Measurements from ENCODE around the gene SAP25.

The SAP25 gene

GRCh38 chr7:100573691-100574361, at the start of gene SAP25:
Gene SAP25 (minus strand): TSS chr7:100573900. CDS start chr7:100573742, 158 bp downstream.
- no peak for DNase-seq

GRCh38 chr7:100621554-100621953, 47.9 kb upstream of the SAP25 start:
- no peak for DNase-seq

DNA sequence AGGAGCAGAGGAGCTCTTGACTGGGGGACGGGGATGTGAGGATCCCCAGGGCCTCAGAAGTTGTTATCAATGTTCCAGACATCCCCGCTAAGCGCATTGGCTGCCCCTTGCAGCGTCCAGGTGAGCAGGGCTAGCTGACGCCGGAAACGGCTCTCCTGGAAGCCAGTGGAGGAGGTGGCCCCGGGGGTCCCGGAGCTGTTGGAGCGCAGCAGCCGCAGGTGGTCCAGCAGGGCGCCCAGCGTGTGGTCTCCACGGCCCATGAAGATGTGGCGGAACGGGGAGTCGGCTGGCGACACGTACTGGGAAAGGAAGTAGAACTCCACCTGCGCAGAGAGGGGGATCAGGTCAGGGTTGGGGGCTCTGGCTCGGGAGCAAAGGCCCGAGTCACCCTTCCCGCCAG, 47.1 kb upstream of the SAP25 start:
- no peak for DNase-seq

DNA sequence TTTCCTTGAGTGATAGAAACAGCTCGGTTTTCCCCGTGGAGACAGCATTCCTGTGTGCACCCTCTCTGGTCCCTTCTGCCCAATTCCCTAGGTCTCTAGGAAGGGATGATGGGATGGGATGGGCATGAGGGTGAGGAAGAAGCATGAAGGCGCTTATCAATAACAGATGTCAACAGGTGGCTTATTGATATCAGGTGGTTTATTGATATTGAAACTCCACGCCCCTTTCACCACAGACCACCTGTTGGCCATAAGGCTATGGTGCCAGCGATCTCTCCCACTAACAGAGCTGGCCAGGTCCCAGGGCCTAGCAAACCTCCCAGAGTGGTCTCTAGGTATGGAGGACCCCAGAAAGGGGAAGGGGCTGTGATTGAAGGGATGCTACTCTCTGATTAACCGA, 46.5 kb upstream of the SAP25 start:
- no peak for DNase-seq

DNA sequence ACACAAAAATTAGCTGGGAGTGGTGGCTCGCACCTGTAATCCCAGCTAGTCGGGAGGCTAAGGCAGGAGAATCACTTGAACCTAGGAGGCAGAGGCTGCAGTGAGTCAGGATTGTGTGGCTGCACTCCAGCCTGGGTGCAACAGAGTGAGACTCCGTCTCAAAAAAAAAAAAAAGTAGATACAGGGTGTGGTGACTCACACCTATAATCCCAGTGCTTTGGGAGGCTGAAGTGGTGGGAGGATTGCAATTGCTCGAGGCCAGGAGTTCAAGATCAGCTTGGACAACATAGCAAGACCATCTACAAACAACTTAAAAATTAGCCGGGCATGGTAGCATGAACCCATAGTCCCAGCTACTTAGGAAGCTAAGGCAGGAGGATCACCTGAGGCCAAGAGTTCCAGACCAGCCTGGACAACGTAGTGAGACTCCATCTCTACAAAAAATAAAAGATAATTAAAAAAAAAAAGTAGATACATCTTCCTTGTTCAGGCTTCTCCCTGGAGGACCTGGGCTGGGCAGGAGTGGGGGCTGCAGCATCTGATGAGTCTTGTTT, 40.7 kb upstream of the SAP25 start:
- no peak for DNase-seq

DNA sequence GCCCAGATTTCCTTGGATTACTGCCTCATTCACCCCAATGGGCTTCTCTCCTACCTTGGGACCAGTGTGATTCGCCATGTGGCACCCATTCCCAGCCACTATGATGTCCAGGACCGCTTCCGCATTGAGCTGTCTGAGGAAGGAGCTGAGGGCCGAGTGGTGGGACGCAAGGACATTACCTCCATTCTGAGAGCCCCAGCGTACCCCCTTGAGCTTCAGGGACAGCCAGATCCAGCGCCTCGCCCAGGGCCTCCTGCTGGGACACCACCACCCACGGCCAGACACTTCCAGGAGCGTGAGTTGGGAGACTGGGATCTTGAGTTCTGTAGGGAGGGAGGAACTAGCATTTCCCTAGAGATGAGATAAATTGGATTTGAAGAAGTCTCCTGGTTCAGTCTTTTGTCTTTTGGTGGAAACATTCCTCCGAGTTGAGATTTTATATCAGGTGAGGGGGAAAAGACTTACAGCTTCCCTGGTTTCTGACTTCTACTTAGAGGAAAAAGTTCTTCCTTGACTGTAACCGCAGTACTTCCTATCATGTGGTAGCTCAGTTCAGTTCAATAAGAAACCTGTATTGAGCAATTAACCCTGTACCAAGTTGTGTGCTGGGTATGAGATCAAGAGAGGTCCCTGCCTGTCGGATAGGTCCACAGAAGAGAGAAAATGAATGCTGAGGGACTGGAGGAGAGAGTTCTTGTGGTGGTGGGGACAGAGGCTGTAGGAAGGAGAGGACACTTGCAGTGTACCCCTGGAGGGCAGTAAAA, 39.9 kb upstream of the SAP25 start:
- no peak for DNase-seq

GRCh38 chr7:100612730-100613390, 39.2 kb upstream of the SAP25 start:
- DNase-seq = no peak

DNA sequence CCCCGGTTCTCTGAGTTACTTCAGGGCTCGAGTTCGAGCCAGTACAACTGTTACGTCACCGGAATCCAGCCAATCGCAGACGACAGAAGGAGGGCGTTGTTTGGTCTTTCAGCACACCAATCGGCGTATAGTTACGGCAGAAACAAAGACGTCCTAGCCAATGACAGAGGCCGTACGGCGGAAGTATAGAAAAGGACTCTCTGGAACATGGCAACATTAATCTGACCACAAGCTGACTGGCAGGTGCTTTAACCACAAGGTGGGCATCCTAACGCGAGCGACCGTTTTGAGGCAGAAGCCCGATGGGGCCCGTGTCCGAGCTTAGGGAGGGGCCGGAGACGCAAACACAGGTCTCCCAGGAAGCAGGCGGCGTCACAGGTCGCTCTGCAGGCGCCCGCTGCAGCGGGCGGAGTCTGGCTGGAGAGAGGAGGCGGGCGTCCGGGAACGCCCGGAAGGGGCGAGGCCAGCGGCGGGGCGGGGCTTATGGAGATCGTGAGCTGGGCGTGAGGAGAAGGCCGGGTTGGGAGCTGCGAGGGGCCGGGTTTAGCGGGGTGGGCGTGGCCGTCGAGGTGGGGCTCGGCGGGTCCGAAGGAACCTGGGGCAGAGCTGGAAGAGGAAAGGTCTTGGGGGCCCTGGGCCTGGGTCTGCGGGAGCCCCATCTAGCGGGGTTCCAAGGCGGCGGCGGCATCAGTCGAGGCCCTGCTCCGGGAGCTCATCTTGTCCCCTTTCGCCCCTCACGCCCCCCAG, 38.5 kb upstream of the SAP25 start, which contains the start of gene MOSPD3:
TSS of gene MOSPD3 (plus strand) at position 558 of the 747 bp plus-strand sequence. CDS start 252 bp downstream, outside the sequence.
- DNase-seq = peak; percentile 80

- no peak for DNase-seq
These were observed 36.3 kb upstream of the SAP25 start for GRCh38 chr7:100609958-100610357.

DNA sequence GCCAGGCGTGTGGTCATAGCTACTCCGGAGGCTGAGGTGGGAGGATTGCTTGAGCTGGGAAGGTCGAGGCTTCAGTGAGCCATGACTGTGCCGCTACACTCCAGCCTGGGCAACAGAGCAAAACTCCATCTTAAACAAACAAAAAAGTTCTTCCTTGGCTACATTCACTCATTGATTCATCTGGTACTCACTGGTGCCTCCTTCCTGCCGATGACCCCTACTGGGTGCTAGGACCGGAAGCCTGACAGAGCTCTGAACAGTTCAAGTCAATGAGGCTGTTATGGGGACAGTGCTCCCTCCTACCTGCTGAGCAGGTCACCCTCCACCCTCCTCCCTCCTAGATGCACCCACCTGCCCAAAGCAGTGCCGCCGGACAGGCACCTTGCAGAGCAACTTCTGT, 33.4 kb upstream of the SAP25 start:
- DNase-seq = no peak

DNA sequence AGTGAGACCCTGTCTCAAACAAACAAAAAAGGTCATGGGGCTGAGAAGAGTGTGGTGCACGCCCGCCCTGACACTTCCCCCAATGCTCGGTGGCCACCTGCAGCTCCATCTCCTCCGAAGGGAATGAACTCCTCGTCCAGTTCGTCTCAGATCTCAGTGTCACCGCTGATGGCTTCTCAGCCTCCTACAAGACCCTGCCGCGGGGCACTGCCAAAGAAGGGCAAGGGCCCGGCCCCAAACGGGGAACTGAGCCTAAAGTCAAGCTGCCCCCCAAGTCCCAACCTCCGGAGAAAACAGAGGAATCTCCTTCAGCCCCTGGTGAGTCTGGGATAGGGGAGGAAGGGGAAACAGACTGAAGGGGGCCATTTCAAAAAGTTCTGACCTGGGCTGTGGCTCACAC, 32.6 kb upstream of the SAP25 start:
- DNase-seq = no peak

- no peak for DNase-seq
These were observed 31.5 kb upstream of the SAP25 start for GRCh38 chr7:100604976-100605911.

DNA sequence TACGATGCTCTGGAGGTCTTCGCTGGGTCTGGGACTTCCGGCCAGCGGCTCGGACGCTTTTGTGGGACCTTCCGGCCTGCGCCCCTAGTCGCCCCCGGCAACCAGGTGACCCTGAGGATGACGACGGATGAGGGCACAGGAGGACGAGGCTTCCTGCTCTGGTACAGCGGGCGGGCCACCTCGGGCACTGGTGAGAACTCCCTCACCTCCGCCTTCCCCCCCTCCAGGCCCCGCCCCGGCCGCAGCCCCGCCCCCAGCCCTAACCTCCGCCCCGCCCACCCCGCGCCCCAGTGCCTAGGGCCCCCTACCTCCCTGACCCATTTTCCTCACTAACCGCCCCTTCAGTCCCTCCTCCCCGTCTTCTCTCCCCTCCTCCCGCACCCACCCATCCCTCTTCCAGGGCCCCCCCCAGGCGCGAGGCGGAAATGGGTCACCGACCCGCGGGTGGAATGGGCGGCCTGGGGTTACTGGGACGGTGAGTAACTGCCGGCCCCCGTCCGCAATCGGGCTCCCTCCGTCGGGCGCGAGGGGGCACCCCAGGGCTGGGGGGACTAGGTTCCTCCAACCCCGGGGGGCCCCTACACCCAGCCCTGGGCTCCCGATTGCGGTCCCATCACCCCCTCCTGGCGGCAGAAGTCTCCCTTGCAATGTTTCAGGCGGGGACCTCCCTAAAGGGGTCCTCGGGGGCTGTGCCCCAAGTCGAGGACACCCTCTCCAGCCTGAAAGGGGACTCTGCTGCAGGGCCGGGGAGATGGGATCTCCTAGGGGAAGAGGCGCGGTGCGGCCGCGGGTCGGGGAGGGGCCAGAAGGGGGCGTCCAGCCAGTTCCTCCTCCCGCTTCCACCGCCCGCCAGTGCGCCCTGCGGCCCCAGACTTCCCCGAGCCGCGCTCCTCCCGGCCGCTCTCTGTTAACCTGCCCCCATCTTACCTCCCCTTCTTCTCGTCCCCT, 30.6 kb upstream of the SAP25 start:
- DNase-seq = no peak

DNA sequence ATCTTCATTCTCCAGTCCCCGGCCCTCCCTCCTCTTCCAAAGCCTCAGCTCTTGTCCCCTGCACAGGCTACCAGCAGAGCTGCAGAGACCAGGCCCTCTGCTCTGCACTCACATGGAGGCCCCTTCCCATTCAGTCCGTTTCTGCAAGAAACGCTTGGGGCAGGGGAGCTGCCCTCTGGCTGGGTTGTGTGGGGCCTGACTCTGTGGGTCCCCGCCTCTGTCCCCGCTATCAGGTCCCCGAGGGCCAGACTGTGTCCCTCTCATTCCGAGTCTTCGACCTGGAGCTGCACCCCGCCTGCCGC, 30.0 kb upstream of the SAP25 start:
- no peak for DNase-seq

DNA sequence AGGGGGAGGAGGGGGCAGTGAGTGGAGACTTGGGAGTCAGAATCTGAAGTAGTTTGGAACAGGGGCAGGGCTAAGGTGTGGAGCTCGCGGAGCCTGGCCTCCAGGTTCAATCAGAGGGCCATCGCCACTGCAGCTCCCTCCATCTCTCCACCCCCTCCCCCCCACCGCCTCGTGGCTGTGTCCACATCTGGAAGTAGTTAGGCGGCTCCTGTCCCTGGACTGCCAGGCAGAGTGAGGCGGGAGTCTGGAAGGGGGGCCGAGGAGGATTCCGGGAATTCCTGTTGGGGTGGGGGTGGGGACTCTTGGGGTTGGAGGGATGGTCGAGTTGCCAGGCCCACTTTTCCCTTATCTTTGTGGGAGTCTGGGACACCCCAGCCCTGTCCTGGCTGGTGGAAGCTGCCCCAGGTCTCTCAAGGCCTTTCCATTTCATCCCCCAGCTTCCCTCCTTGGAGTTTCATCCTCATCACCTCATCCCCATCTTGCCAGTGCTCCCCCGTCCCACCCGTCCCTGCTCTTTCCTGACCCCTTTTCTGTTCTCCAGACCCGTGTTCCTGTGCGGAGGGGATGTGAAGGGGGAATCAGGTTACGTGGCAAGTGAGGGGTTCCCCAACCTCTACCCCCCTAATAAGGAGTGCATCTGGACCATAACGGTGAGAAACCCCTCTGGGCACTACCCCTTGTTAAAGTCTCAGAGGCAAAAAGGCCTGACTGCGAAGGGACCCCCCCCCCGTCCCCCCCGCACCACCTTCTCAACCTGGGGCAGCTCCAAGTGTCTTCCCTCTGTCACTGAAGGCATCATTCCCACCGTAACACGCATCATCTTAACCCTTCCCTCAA, 29.4 kb upstream of the SAP25 start:
- no peak for DNase-seq

DNA sequence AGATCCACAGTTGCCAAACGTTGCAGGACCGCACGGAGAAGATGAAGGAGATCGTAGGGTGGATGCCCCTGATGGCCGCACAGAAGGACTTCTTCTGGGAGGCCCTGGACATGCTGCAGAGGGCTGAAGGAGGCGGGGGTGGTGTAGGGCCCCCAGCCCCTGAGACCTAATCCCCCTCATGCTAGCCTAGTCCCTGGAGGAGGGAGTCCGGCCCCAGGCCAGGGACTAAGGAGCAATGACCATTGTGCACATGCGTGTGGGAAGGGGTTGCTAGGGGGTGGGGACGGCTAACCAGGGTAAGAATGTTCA, 27.0 kb upstream of the SAP25 start:
- DNase-seq = no peak

GRCh38 chr7:100599911-100600729, 26.4 kb upstream of the SAP25 start:
- DNase-seq = no peak

- DNase-seq = no peak
These were observed 24.7 kb upstream of the SAP25 start for GRCh38 chr7:100598425-100598824.

DNA sequence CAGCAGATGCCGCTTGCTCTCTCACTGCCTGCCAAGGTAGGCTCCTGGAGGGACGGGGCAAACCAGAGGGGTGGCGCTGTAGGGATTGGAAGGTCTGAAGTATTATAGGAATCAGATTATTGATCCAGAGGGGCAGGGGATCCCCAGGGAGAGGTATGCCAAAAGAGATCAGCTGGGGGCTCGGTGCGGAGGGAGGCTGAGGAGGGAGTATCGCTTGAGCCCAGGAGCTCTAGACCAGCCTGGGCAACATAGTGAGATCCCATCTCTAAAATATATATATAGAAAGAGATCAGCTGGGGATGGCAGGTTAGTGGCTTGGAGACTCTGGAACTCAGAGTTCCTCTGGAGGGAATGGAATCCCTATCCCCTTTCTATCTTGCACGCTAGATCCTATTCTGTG, 21.5 kb upstream of the SAP25 start:
- DNase-seq = no peak
